Natural killer cell (primary cell): Measurements from ENCODE around the gene CTNNA3. TPM values are rescaled to one million over a fixed set of nuclear protein-coding genes. Genes with fewer than 3 reads are reported as not detected.

Experiments used
- ATAC-seq, 3 donors: fragments of 150-1000 bp in 2 of 3; fragments of 200-7000 bp in 1 of 3; cut with Tn5 transposase; 1 replicate in 1 of 3; 2 replicates in 2 of 3; pipeline ENCODE4 v1.10.0; 2021; ENCODE audit warnings: mild to moderate bottlenecking in 2 of 3, moderate library complexity in 2 of 3
- DNase-seq, 2 donors: peaks; one replicate each; pipeline versions ENCODE4 v3.0.0 to v3.0.0-alpha.2; 2013 to 2021; ENCODE audit warnings: mixed read lengths in 1 of 2
- H3K27ac ChIP-seq: one replicate; pipeline ENCODE4 v1.5.1; 2013; ENCODE audit warnings: mild to moderate bottlenecking, low read length
- H3K27me3 ChIP-seq: one replicate; pipeline ENCODE4 v1.6.1; 2013; ENCODE audit warnings: low read length; ENCODE audit not compliant: control insufficient read depth, insufficient read depth
- H3K36me3 ChIP-seq: one replicate; pipeline ENCODE4 v1.6.1; 2013; ENCODE audit warnings: low read length; ENCODE audit not compliant: control insufficient read depth, insufficient read depth
- H3K4me1 ChIP-seq: one replicate; pipeline ENCODE4 v1.6.1; 2013; ENCODE audit warnings: low read length; ENCODE audit not compliant: control insufficient read depth, insufficient read depth
- H3K4me3 ChIP-seq: one replicate; pipeline ENCODE4 v1.5.1; 2013; ENCODE audit warnings: low read length
- H3K9me3 ChIP-seq: one replicate; pipeline ENCODE4 v1.6.1; 2013; ENCODE audit warnings: low read length; ENCODE audit not compliant: control insufficient read depth, insufficient read depth
- H3K27ac Mint-ChIP-seq, 2 donors: one replicate each; pipeline ENCODE4 v1.8.0; 2022; ENCODE audit warnings: mild to moderate bottlenecking in 2 of 2, mixed read lengths in 2 of 2, moderate library complexity in 1 of 2
- H3K27me3 Mint-ChIP-seq, 2 donors: one replicate each; pipeline ENCODE4 v1.8.0; 2022; ENCODE audit warnings: low read depth in 2 of 2, mixed read lengths in 2 of 2
- H3K36me3 Mint-ChIP-seq: one replicate; pipeline ENCODE4 v1.8.0; 2022; ENCODE audit warnings: mixed read lengths
- H3K4me1 Mint-ChIP-seq, 2 donors: one replicate each; pipeline ENCODE4 v1.8.0; 2022; ENCODE audit warnings: mixed read lengths in 2 of 2
- H3K4me3 Mint-ChIP-seq: one replicate; pipeline ENCODE4 v1.8.0; 2022; ENCODE audit warnings: mild to moderate bottlenecking, moderate library complexity, mixed read lengths
- H3K9me3 Mint-ChIP-seq, 2 donors: one replicate each; pipeline ENCODE4 v1.8.0; 2022; ENCODE audit warnings: mixed read lengths in 2 of 2
- CTCF ChIP-seq: fragments of 200-600 bp; IDR thresholded peaks from one replicate; pipeline ENCODE4 v1.8.0; 2022; ENCODE audit warnings: antibody characterized with exemption
- WGBS: methylation state at CpG from one replicate; pipeline ENCODE4 v1.1.7; 2013; ENCODE audit warnings: missing lambda C conversion rate; ENCODE audit not compliant: insufficient coverage; 5-methylcytosine and 5-hydroxymethylcytosine counted together
- intact Hi-C: fragments of 100-400 bp; cut with micrococcal nuclease; formaldehyde crosslinking; loops from one replicate; pipeline ENCODE4 v1.14.2; 2022
- total RNA-seq, 4 donors: library from RNA; stranded (reverse); fragments of 120-200 nt in 1 of 4; gene quantifications; one replicate each; pipeline versions ENCODE4 v1.2.3 to v1.2.4, GENCODE V29; 2013 to 2022

Gene CTNNA3
- total RNA-seq, 3 donors from 2014 or later (not counting 1 experiment from before 2014, with no cell fraction given), result not detected

GRCh38 chr10:66836057-66836456, 859.9 kb downstream of the CTNNA3 start:
- no peak overlapping the region for H3K27ac Mint-ChIP-seq
- no peaks in the 10 kb centered on the region for H3K36me3 Mint-ChIP-seq
- H3K9me3 ChIP-seq, result no peaks in the 10 kb centered on the region
- 62% methylated on average over 1 of the region's 1 CpG for WGBS
- H3K4me1 ChIP-seq, result no peaks in the 10 kb centered on the region
- no peaks in the 10 kb centered on the region for H3K4me1 Mint-ChIP-seq
- H3K4me3 ChIP-seq, result no peak overlapping the region
- H3K4me3 Mint-ChIP-seq, result no peak overlapping the region
- H3K27me3 Mint-ChIP-seq, result no peaks in the 10 kb centered on the region
- TF ChIP-seq CTCF, result no peak
- H3K27ac ChIP-seq, result no peak overlapping the region
- DNase-seq, result no peak
- intact Hi-C loops, result no loop called here
- no peaks in the 10 kb centered on the region for H3K36me3 ChIP-seq
- ATAC-seq, result no peak
- H3K27me3 ChIP-seq, result no peaks in the 10 kb centered on the region
- peaks cover 14 to 18% of the 10 kb centered on the region in 2 donors for H3K9me3 Mint-ChIP-seq

- H3K36me3 Mint-ChIP-seq, result no peaks in the 10 kb centered on the region
- Histone ChIP-seq H3K4me3 (no peak overlapping the region), H3K4me1 (no peaks in the 10 kb centered on the region), H3K9me3 (no peaks in the 10 kb centered on the region), H3K27me3 (no peaks in the 10 kb centered on the region), H3K27ac (no peak overlapping the region), H3K36me3 (no peaks in the 10 kb centered on the region)
- no peak overlapping the region for H3K27ac Mint-ChIP-seq
- intact Hi-C loops, result no loop called here
- H3K4me1 Mint-ChIP-seq, result no peaks in the 10 kb centered on the region
- no peaks in the 10 kb centered on the region for H3K27me3 Mint-ChIP-seq
- TF ChIP-seq CTCF, result no peak
- H3K9me3 Mint-ChIP-seq, result peaks cover 14 to 20% of the 10 kb centered on the region in 2 donors
- ATAC-seq, result no peak
- DNase-seq, result no peak
- no peak overlapping the region for H3K4me3 Mint-ChIP-seq
Measured at GRCh38 chr10:66835400-66835799, 860.6 kb downstream of the CTNNA3 start.

GRCh38 chr10:66834802-66835201, 861.2 kb downstream of the CTNNA3 start:
- no peaks in the 10 kb centered on the region for H3K9me3 ChIP-seq
- Mint-ChIP-seq H3K36me3 (no peaks in the 10 kb centered on the region), H3K9me3 (peaks cover 11 to 17% of the 10 kb centered on the region in 2 donors), H3K4me3 (no peak overlapping the region), H3K4me1 (no peaks in the 10 kb centered on the region), H3K27me3 (no peaks in the 10 kb centered on the region), H3K27ac (no peak overlapping the region)
- no peak for TF ChIP-seq CTCF
- intact Hi-C loops, result no loop called here
- H3K27ac ChIP-seq, result no peak overlapping the region
- H3K4me3 ChIP-seq, result no peak overlapping the region
- DNase-seq, result no peak
- H3K36me3 ChIP-seq, result no peaks in the 10 kb centered on the region
- H3K27me3 ChIP-seq, result no peaks in the 10 kb centered on the region
- no peaks in the 10 kb centered on the region for H3K4me1 ChIP-seq
- no peak for ATAC-seq

- Mint-ChIP-seq H3K4me1 (no peaks in the 10 kb centered on the region), H3K9me3 (peaks cover 7 to 15% of the 10 kb centered on the region in 2 donors), H3K27me3 (no peaks in the 10 kb centered on the region), H3K27ac (no peak overlapping the region), H3K4me3 (no peak overlapping the region), H3K36me3 (no peaks in the 10 kb centered on the region)
- no CpG with 5 or more reads among the region's 1 CpG for WGBS
- intact Hi-C loops, result no loop called here
- TF ChIP-seq CTCF, result no peak
- no peak for DNase-seq
- Histone ChIP-seq H3K4me1 (no peaks in the 10 kb centered on the region), H3K9me3 (no peaks in the 10 kb centered on the region), H3K4me3 (no peak overlapping the region), H3K36me3 (no peaks in the 10 kb centered on the region), H3K27me3 (no peaks in the 10 kb centered on the region), H3K27ac (no peak overlapping the region)
- no peak for ATAC-seq
Measured at GRCh38 chr10:66833861-66834260, 862.1 kb downstream of the CTNNA3 start.
